B cell (primary cell): ENCODE data around the gene DGKQ.
"Not testable (repeated sequence)": the region's sequence is repeated elsewhere in the genome, so short reads cannot be mapped to it uniquely, and the experiment has no call there.

Experiments used
- CTCF ChIP-seq: fragments of 200-600 bp; IDR thresholded peaks from one replicate; pipeline ENCODE4 v1.8.0; 2022; ENCODE audit warnings: antibody characterized with exemption, mild to moderate bottlenecking
- EZH2 ChIP-seq: IDR thresholded peaks from 2 replicates; pipeline ENCODE4 v1.6.1; 2012; ENCODE audit warnings: borderline replicate concordance, low read depth, mild to moderate bottlenecking, moderate library complexity, low read length; ENCODE audit not compliant: insufficient read depth, poor library complexity, severe bottlenecking

DNA sequence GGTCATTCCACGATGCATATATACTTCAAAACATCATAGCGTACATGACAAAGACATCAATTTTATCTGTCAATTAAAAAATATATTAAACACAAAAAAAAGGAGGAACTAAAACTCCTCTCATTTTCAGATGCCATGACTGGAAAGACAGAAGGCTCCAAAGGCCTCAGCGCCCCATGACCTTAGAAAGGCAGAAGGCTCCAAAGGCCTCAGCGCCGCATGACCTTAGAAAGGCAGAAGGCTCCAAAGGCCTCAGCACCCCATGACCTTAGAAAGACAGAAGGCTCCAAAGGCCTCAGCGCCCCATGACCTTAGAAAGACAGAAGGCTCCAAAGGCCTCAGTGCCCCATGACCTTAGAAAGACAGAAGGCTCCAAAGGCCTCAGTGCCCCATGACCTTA is 54.8 kb downstream of the DGKQ start:
- TF ChIP-seq CTCF, EZH2: not testable (repeated sequence)
